Measurements from ENCODE around the gene RANBP10.

DNA sequence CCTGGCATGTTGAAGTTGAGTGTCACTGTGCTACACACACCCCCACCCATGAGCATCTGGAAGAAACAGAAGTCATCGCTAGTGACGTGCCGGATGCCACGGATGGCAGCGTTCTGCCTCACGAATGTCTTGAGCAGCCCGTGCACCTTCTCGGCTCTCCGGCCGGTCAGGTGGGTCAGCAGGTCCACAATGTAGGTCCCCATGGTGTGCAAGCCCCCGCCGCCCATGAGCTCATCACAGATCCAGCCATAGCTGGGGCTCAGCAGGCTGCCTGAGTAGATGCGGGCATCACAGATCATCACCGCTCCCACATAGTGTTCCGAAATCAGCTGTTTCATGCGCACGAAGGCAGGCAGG lies 130.8 kb downstream of the RANBP10 start:
- TF ChIP-seq, protein P1, sequence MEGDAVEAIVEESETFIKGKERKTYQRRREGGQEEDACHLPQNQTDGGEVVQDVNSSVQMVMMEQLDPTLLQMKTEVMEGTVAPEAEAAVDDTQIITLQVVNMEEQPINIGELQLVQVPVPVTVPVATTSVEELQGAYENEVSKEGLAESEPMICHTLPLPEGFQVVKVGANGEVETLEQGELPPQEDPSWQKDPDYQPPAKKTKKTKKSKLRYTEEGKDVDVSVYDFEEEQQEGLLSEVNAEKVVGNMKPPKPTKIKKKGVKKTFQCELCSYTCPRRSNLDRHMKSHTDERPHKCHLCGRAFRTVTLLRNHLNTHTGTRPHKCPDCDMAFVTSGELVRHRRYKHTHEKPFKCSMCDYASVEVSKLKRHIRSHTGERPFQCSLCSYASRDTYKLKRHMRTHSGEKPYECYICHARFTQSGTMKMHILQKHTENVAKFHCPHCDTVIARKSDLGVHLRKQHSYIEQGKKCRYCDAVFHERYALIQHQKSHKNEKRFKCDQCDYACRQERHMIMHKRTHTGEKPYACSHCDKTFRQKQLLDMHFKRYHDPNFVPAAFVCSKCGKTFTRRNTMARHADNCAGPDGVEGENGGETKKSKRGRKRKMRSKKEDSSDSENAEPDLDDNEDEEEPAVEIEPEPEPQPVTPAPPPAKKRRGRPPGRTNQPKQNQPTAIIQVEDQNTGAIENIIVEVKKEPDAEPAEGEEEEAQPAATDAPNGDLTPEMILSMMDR (IDR thresholded peaks at IDR 0.05) = no peak
- TF ChIP-seq POLR2A (IDR thresholded peaks at IDR 0.05) (no peak), EP300 (IDR thresholded peaks at IDR 0.05) (no peak)
